Liver (tissue), 9 donors: ENCODE results near the gene INPP4B. TPM values are rescaled to one million over a fixed set of nuclear protein-coding genes. Genes with fewer than 3 reads are reported as not detected.

Experiments
- DNase-seq: peaks from one replicate; pipeline ENCODE4 v3.0.0-alpha.2; 2017; ENCODE audit warnings: low spot score
- H3K27ac ChIP-seq, 2 donors: one replicate each; pipeline ENCODE4 v1.7.0; 2013; ENCODE audit warnings: inconsistent platforms in 2 of 2, low read length in 2 of 2, control low read depth in 1 of 2, low read depth in 1 of 2, mild to moderate bottlenecking in 1 of 2
- H3K27me3 ChIP-seq, 4 donors: one replicate each; pipeline versions ENCODE4 v1.6.1 to v1.7.0; 2013; ENCODE audit warnings: low read length in 3 of 4, inconsistent platforms in 1 of 4, mild to moderate bottlenecking in 1 of 4, moderate library complexity in 1 of 4; ENCODE audit not compliant: control insufficient read depth in 4 of 4, insufficient read depth in 4 of 4
- H3K36me3 ChIP-seq, 4 donors: one replicate each; pipeline versions ENCODE4 v1.6.1 to v1.7.0; 2013; ENCODE audit warnings: low read length in 3 of 4, mild to moderate bottlenecking in 3 of 4, low read depth in 1 of 4, moderate library complexity in 1 of 4; ENCODE audit not compliant: control insufficient read depth in 4 of 4, insufficient read depth in 3 of 4
- H3K4me1 ChIP-seq, 4 donors: one replicate each; pipeline versions ENCODE4 v1.6.1 to v1.7.0; 2013; ENCODE audit warnings: low read length in 3 of 4, mild to moderate bottlenecking in 3 of 4, moderate library complexity in 1 of 4; ENCODE audit not compliant: control insufficient read depth in 4 of 4, insufficient read depth in 4 of 4
- H3K4me3 ChIP-seq, 3 donors: one replicate each; pipeline versions ENCODE4 v1.6.1 to v1.7.0; 2013; ENCODE audit warnings: low read length in 3 of 3, control low read depth in 1 of 3, low read depth in 1 of 3, mild to moderate bottlenecking in 1 of 3
- H3K9ac ChIP-seq, 2 donors: one replicate each; pipeline ENCODE4 v1.7.0; 2013; ENCODE audit warnings: low read length in 2 of 2, mild to moderate bottlenecking in 2 of 2, moderate library complexity in 2 of 2, control low read depth in 1 of 2, low read depth in 1 of 2
- H3K9me3 ChIP-seq, 4 donors: one replicate each; pipeline versions ENCODE4 v1.6.1 to v1.7.0; 2013; ENCODE audit warnings: low read length in 3 of 4; ENCODE audit not compliant: control insufficient read depth in 4 of 4
- ATF3 ChIP-seq: IDR thresholded peaks from 2 replicates; pipeline ENCODE4 v1.6.1; 2016; ENCODE audit warnings: antibody characterized with exemption
- CTCF ChIP-seq: fragments of 150-350 bp; IDR thresholded peaks from 2 replicates; pipeline ENCODE4 v1.5.1; 2017; ENCODE audit warnings: improper control_type of control experiment, low read depth, low read length; ENCODE audit not compliant: missing input control
- EGR1 ChIP-seq, 2 donors: IDR thresholded peaks; 2 replicates each; pipeline ENCODE4 v1.6.1; 2016 to 2018; ENCODE audit warnings: antibody characterized with exemption in 2 of 2, low read depth in 2 of 2
- FOXA1 ChIP-seq: IDR thresholded peaks from 2 replicates; pipeline ENCODE4 v1.6.1; 2016; ENCODE audit warnings: antibody characterized with exemption
- FOXA2 ChIP-seq: IDR thresholded peaks from 2 replicates; pipeline ENCODE4 v1.6.1; 2016; ENCODE audit warnings: antibody characterized with exemption
- GABPA ChIP-seq, 2 donors: IDR thresholded peaks in 1 of 2; conservative IDR thresholded peaks in 1 of 2; 2 replicates each; pipeline ENCODE4 v1.6.1; 2016; ENCODE audit warnings: antibody characterized with exemption in 2 of 2, mild to moderate bottlenecking in 1 of 2, moderate library complexity in 1 of 2
- HNF4A ChIP-seq, 2 donors: conservative IDR thresholded peaks; 2 replicates each; pipeline ENCODE4 v1.6.1; 2016; ENCODE audit warnings: antibody characterized with exemption in 2 of 2, mild to moderate bottlenecking in 2 of 2
- HNF4G ChIP-seq: IDR thresholded peaks from 2 replicates; pipeline ENCODE4 v1.6.1; 2016; ENCODE audit warnings: antibody characterized with exemption
- JUND ChIP-seq, 2 donors: IDR thresholded peaks; 2 replicates each; pipeline ENCODE4 v1.6.1; 2016; ENCODE audit warnings: antibody characterized with exemption in 2 of 2
- MAX ChIP-seq: IDR thresholded peaks from 2 replicates; pipeline ENCODE4 v1.6.1; 2016; ENCODE audit warnings: antibody characterized with exemption
- NR2F2 ChIP-seq: IDR thresholded peaks from 2 replicates; pipeline ENCODE4 v1.6.1; 2016; ENCODE audit warnings: antibody characterized with exemption
- RAD21 ChIP-seq, 2 donors: IDR thresholded peaks; 2 replicates each; pipeline ENCODE4 v1.6.1; 2016; ENCODE audit warnings: antibody characterized with exemption in 2 of 2, mild to moderate bottlenecking in 2 of 2
- REST ChIP-seq: IDR thresholded peaks from 2 replicates; pipeline ENCODE4 v1.6.1; 2016; ENCODE audit warnings: antibody characterized with exemption, mild to moderate bottlenecking
- RXRA ChIP-seq, 2 donors: IDR thresholded peaks; 2 replicates each; pipeline ENCODE4 v1.6.1; 2017 to 2018; ENCODE audit warnings: antibody characterized with exemption in 2 of 2, mild to moderate bottlenecking in 1 of 2
- SP1 ChIP-seq: IDR thresholded peaks from 2 replicates; pipeline ENCODE4 v1.6.1; 2018; ENCODE audit warnings: antibody characterized with exemption, mild to moderate bottlenecking
- TAF1 ChIP-seq: conservative IDR thresholded peaks from 2 replicates; pipeline ENCODE4 v1.6.1; 2016; ENCODE audit warnings: antibody characterized with exemption, mild to moderate bottlenecking
- YY1 ChIP-seq: IDR thresholded peaks from 2 replicates; pipeline ENCODE4 v1.6.1; 2016; ENCODE audit warnings: antibody characterized with exemption, mild to moderate bottlenecking
- ZBTB33 ChIP-seq: IDR thresholded peaks from 2 replicates; pipeline ENCODE4 v1.6.1; 2016; ENCODE audit warnings: antibody characterized with exemption
- WGBS: extraction: QIAGEN DNeasy Blood & Tissue Kit; methylation state at CpG from one replicate; pipeline ENCODE4 v1.1.7; 2013; 5-methylcytosine and 5-hydroxymethylcytosine counted together
- polyA plus RNA-seq, 2 donors: library from polyadenylated mRNA; stranded (reverse) in 1 of 2; unstranded in 1 of 2; fragments of 200-250 nt in 1 of 2; fragments of >200 nt in 1 of 2; fragmentation: Nextera tagmentation in 1 of 2; extraction: Ambion mirVana in 1 of 2; gene quantifications; one replicate each; pipeline versions ENCODE4 v1.2.1 to v1.2.3, GENCODE V29; 2013 to 2015
- total RNA-seq, 2 donors: library from RNA; depleted of rRNA; stranded (reverse); fragments of >200 nt; gene quantifications; one replicate each; pipeline ENCODE4 v1.2.3, GENCODE V29; 2014
- donor health status: healthy.
- donor health status: healthy.
- donor health status: healthy.
- donor health status: healthy.
- donor health status: healthy.

INPP4B gene
- total and polyA plus RNA-seq, 4 donors: 0.43 to 2.8 (median 1.6) TPM

GRCh38 chr4:142292231-142292630 is 553.9 kb downstream of the INPP4B start:
- H3K4me1 ChIP-seq: no peaks in the 10 kb centered on the region
- no peaks in the 10 kb centered on the region for H3K27me3 ChIP-seq
- H3K27ac ChIP-seq: no peak overlapping the region
- WGBS: 51% methylated on average over 2 of the region's 2 CpGs
- H3K36me3 ChIP-seq: no peaks in the 10 kb centered on the region
- no peaks in the 10 kb centered on the region for H3K9me3 ChIP-seq
- TF ChIP-seq GABPA (IDR thresholded peaks at IDR 0.05 in 1 of 2, conservative IDR thresholded peaks at IDR 0.05 in 1 of 2) (no peak), MAX (no peak), REST (no peak), SP1 (no peak), RAD21 (IDR thresholded peaks at IDR 0.05) (no peak), EGR1 (IDR thresholded peaks at IDR 0.05; ENCODE audit: low read depth in 2 of 2) (no peak), TAF1 (no peak), ZBTB33 (no peak), HNF4G (no peak), ATF3 (no peak), FOXA1 (no peak), CTCF (no peak), JUND (IDR thresholded peaks at IDR 0.05) (no peak), FOXA2 (no peak), HNF4A (conservative IDR thresholded peaks at IDR 0.05) (no peak), NR2F2 (no peak), YY1 (no peak), RXRA (IDR thresholded peaks at IDR 0.05) (no peak)
- no peak for DNase-seq
- H3K4me3 ChIP-seq: no peak overlapping the region
- H3K9ac ChIP-seq: no peak overlapping the region
